A549 (cell line): ENCODE measurements around the gene TBX22. TPM values are rescaled to one million over a fixed set of nuclear protein-coding genes. Genes with fewer than 3 reads are reported as not detected.
A peak's percentile ranks its signal among the peaks of the same experiment; 100 is the strongest.

ENCODE experiments used
- ATAC-seq, 2 experiments: fragments of 200-7000 bp in 1 of 2; fragments of >200 bp in 1 of 2; cut with Nextera tagmentation in 1 of 2; cut with Tn5 transposase in 1 of 2; 3 replicates each; pipeline versions ENCODE4 v1.8.0 to v1.9.1; 2018 to 2020; ENCODE audit warnings: mild to moderate bottlenecking in 1 of 2, moderate library complexity in 1 of 2
- CTCF ChIA-PET: fragments of 300-600 bp; sonication (Branson Sonifier 250); formaldehyde crosslinking; extraction: SDS; loops from one replicate; lab custom pipeline; 2021; ENCODE audit warnings: antibody characterized with exemption, inconsistent platforms; lab: Yijun Ruan, JAX
- POLR2A ChIA-PET: fragments of 350-600 bp; formaldehyde crosslinking; extraction: SDS; loops from one replicate; lab custom pipeline; 2021; ENCODE audit warnings: antibody characterized with exemption, inconsistent platforms; lab: Yijun Ruan, JAX
- DNase-seq, 2 experiments: peaks; one replicate each; pipeline versions ENCODE4 v3.0.0 to v3.0.0-alpha.2; 2011 to 2016; ENCODE audit warnings: low read depth in 1 of 2, low spot score in 1 of 2
- FAIRE-seq: peaks from 2 replicates; lab custom pipeline; 2011; peaks lifted over from hg19 to GRCh38; lab: Jason Lieb, UNC
- H3K27ac ChIP-seq, 2 experiments: fragments of >200 bp; sonication (Bioruptor Twin); formaldehyde crosslinking; 3 replicates each; pipeline ENCODE4 v1.5.1; 2016 to 2017
- H3K4me1 ChIP-seq: fragments of >200 bp; sonication (Bioruptor Twin); formaldehyde crosslinking; 3 replicates; pipeline ENCODE4 v1.6.1; 2016
- H3K4me2 ChIP-seq: fragments of >200 bp; sonication (Bioruptor Twin); formaldehyde crosslinking; 3 replicates; pipeline ENCODE4 v1.6.1; 2016
- H3K4me3 ChIP-seq: fragments of >200 bp; sonication (Bioruptor Twin); formaldehyde crosslinking; 3 replicates; pipeline ENCODE4 v1.5.1; 2016
- H3K9me3 ChIP-seq: fragments of >200 bp; sonication (Bioruptor Twin); formaldehyde crosslinking; 3 replicates; pipeline ENCODE4 v1.6.1; 2016
- BCL3 ChIP-seq: fragments of >200 bp; sonication (Bioruptor Twin); formaldehyde crosslinking; IDR thresholded peaks from 3 replicates; pipeline ENCODE4 v1.6.1; 2016
- CHD2 ChIP-seq: fragments of 150-350 bp; IDR thresholded peaks from 2 replicates; pipeline ENCODE4 v1.6.1; 2014; ENCODE audit warnings: low read length; ENCODE audit not compliant: partially characterized antibody
- CHD4 ChIP-seq: fragments of 200-600 bp; sonication (generic); IDR thresholded peaks from 2 replicates; pipeline ENCODE4 v1.6.1; 2016; ENCODE audit warnings: antibody characterized with exemption, mild to moderate bottlenecking, borderline replicate concordance
- EHF ChIP-seq: fragments of 250-450 bp; sonication (Bioruptor Pico); IDR thresholded peaks from 2 replicates; pipeline ENCODE4 v1.5.0; 2020; ENCODE audit warnings: mild to moderate bottlenecking
- EHMT2 ChIP-seq: fragments of 200-600 bp; sonication (generic); IDR thresholded peaks from 2 replicates; pipeline ENCODE4 v1.6.1; 2016; ENCODE audit warnings: antibody characterized with exemption, low read depth, mild to moderate bottlenecking, moderate library complexity
- ELK1 ChIP-seq: fragments of 150-350 bp; IDR thresholded peaks from 2 replicates; pipeline ENCODE4 v1.6.1; 2014; ENCODE audit warnings: low read depth, mild to moderate bottlenecking, low read length
- ESRRA ChIP-seq: fragments of 150-350 bp; IDR thresholded peaks from 2 replicates; pipeline ENCODE4 v1.6.1; 2014; ENCODE audit warnings: mild to moderate bottlenecking, low read length, borderline replicate concordance
- FOSB ChIP-seq: fragments of 250-450 bp; sonication (Bioruptor Pico); IDR thresholded peaks from 2 replicates; pipeline ENCODE4 v1.5.0; 2020; ENCODE audit warnings: mild to moderate bottlenecking, moderate library complexity
- HDAC2 ChIP-seq: fragments of 200-600 bp; sonication (generic); IDR thresholded peaks from 2 replicates; pipeline ENCODE4 v1.6.1; 2016
- HEYL ChIP-seq: fragments of 250-450 bp; sonication (Bioruptor Pico); IDR thresholded peaks from 2 replicates; pipeline ENCODE4 v1.8.0; 2021; ENCODE audit warnings: mild to moderate bottlenecking, moderate library complexity
- KDM1A ChIP-seq: fragments of 200-600 bp; sonication (generic); IDR thresholded peaks from 2 replicates; pipeline ENCODE4 v1.6.1; 2016; ENCODE audit warnings: low read depth, mild to moderate bottlenecking
- MAFK ChIP-seq: fragments of 450-650 bp; IDR thresholded peaks from 2 replicates; pipeline ENCODE4 v1.6.1; 2014; ENCODE audit not compliant: partially characterized antibody
- NPAS2 ChIP-seq: fragments of 250-450 bp; sonication (Bioruptor Pico); IDR thresholded peaks from 2 replicates; pipeline ENCODE4 v1.8.0; 2022; ENCODE audit warnings: mild to moderate bottlenecking, moderate library complexity, borderline replicate concordance
- PHF8 ChIP-seq: fragments of 200-600 bp; sonication (generic); IDR thresholded peaks from 2 replicates; pipeline ENCODE4 v1.6.1; 2016; ENCODE audit warnings: low read depth, mild to moderate bottlenecking, antibody characterized with exemption, moderate library complexity, borderline replicate concordance
- RAD21 ChIP-seq, 2 experiments: fragments of >200 bp in 1 of 2; sonication (Bioruptor Twin) in 1 of 2; formaldehyde crosslinking in 1 of 2; IDR thresholded peaks in 1 of 2; conservative IDR thresholded peaks in 1 of 2; 2 replicates in 1 of 2; 3 replicates in 1 of 2; pipeline ENCODE4 v1.6.1; 2012 to 2018; ENCODE audit warnings: inconsistent platforms in 1 of 2
- RCOR1 ChIP-seq: fragments of 150-350 bp; IDR thresholded peaks from 2 replicates; pipeline ENCODE4 v1.6.1; 2014; ENCODE audit warnings: antibody characterized with exemption, low read length, low read depth
- TP53 ChIP-seq: fragments of 250-450 bp; sonication (Bioruptor Pico); IDR thresholded peaks from 2 replicates; pipeline ENCODE4 v1.5.0; 2021; ENCODE audit warnings: mild to moderate bottlenecking, moderate library complexity
- ZC3H11A ChIP-seq: fragments of 450-650 bp; IDR thresholded peaks from 2 replicates; pipeline ENCODE4 v1.6.1; 2014; ENCODE audit warnings: antibody characterized with exemption, mild to moderate bottlenecking
- ZFP36 ChIP-seq: fragments of 450-650 bp; IDR thresholded peaks from 2 replicates; pipeline ENCODE4 v1.6.1; 2014; ENCODE audit warnings: borderline replicate concordance; ENCODE audit not compliant: partially characterized antibody
- WGBS: methylation state at CpG from one replicate; pipeline ENCODE4 v1.1.6; 2017; ENCODE audit errors: missing lambda C conversion rate; 5-methylcytosine and 5-hydroxymethylcytosine counted together
- polyA minus RNA-seq: library from RNA; depleted of rRNA, polyadenylated mRNA; stranded (reverse); fragments of >200 nt; gene quantifications from 2 replicates; pipeline ENCODE4 v1.2.3, GENCODE V29; 2011; rRNA and poly(A)+ RNA removed
- polyA plus RNA-seq, 4 experiments: library from polyadenylated mRNA; depleted of rRNA in 3 of 4; stranded (reverse); fragments of >200 nt; fragmentation: RNase III in 1 of 4; extraction: RNeasy Plus Mini Kit Qiagen cat#74134 plus additional on column Dnase treatment in 1 of 4; gene quantifications; 2 replicates in 3 of 4; 3 replicates in 1 of 4; pipeline ENCODE4 v1.2.3, GENCODE V29; 2011 to 2017

The TBX22 gene
- not detected in 2 replicates for polyA plus RNA-seq (2011; rRNA removed)
- not detected in 2 replicates for polyA plus RNA-seq (2012; cell fraction: cytosol; rRNA removed)
- polyA plus RNA-seq (2012; cell fraction: nucleus; rRNA removed): not detected in 2 replicates
- not detected in 3 replicates for polyA plus RNA-seq (2017; fragmentation: RNase III; extraction: RNeasy Plus Mini Kit Qiagen cat#74134 plus additional on column Dnase treatment)
- polyA minus RNA-seq: not detected in 2 replicates

- H3K4me1 ChIP-seq: no peaks in the 10 kb centered on the region
- H3K9me3 ChIP-seq: no peaks in the 10 kb centered on the region
- FAIRE-seq: peak; percentile 7
- H3K4me3 ChIP-seq: no peak within 1 kb of the TSS
- TF ChIP-seq RAD21 (conservative IDR thresholded peaks at IDR 0.05 in 1 of 2, IDR thresholded peaks at IDR 0.05 in 1 of 2) (no peak), CHD4 (no peak), ESRRA (no peak), ELK1 (no peak), TP53 (CRISPR knock-in tag) (no peak), ZC3H11A (no peak), BCL3 (no peak), ZFP36 (no peak), RCOR1 (no peak)
- ChIA-PET POLR2A (no interaction called here), CTCF (no interaction called here)
- H3K27ac ChIP-seq: no peak within 1 kb of the TSS
- WGBS: 4% methylated on average over 3 of the region's 5 CpGs
- no peak within 1 kb of the TSS for H3K4me2 ChIP-seq
- DNase-seq: no peak
- ATAC-seq: no peak
Measured at GRCh38 chrX:80014141-80014940, at the start of gene TBX22. Gene TBX22 (plus strand): TSS chrX:80014753. CDS start chrX:80022270, 7,517 bp downstream.

- Histone ChIP-seq H3K9me3 (no peaks in the 10 kb centered on the region), H3K27ac (no peak overlapping the region), H3K4me1 (no peaks in the 10 kb centered on the region), H3K4me3 (no peak overlapping the region), H3K4me2 (no peak overlapping the region)
- FAIRE-seq (no peak), DNase-seq (no peak), ATAC-seq (no peak)
- POLR2A ChIA-PET: no interaction called here
- no peak for TF ChIP-seq HDAC2
- TF ChIP-seq EHF (CRISPR knock-in tag): no peak
- TF ChIP-seq FOSB: no peak
- TF ChIP-seq PHF8: no peak
- TF ChIP-seq MAFK: no peak
- CTCF ChIA-PET: no interaction called here
Measured at GRCh38 chrX:79975605-79976004, 38.9 kb upstream of the TBX22 start.

GRCh38 chrX:80004458-80004857, 10.1 kb upstream of the TBX22 start:
- no peak overlapping the region for H3K4me2 ChIP-seq
- ATAC-seq (no peak), FAIRE-seq (no peak), DNase-seq (no peak)
- TF ChIP-seq HDAC2 (no peak), ESRRA (no peak), NPAS2 (CRISPR knock-in tag) (no peak), KDM1A (no peak), EHMT2 (no peak), CHD2 (no peak), MAFK (peak; percentile 48), HEYL (CRISPR knock-in tag) (no peak)
- H3K4me3 ChIP-seq: no peak overlapping the region
- no peaks in the 10 kb centered on the region for H3K9me3 ChIP-seq
- CTCF ChIA-PET: no interaction called here
- H3K4me1 ChIP-seq: no peaks in the 10 kb centered on the region
- WGBS: 0% methylated on average over 2 of the region's 2 CpGs
- H3K27ac ChIP-seq: no peak overlapping the region
- POLR2A ChIA-PET: no interaction called here
